ENCODE results near the gene ARHGAP24.

DNA sequence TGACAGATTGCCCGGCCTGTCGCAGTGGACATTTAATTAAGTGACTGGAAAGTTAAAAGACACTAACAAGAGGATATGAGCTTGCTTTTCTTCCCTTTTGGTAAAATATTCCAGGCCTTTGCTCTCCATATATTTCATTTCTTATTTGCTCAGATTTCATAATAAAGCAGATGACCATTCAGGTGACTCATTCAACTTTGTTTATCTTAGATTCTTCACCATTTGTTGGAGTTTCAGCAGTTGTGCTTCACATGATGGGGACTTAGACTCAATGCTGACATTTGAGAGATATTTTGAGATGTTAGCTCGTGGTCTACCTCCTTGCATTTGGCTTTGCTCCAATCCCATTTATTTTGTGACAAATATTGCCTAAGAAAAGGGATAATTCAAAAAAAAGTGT is 312.2 kb downstream of the ARHGAP24 start:
- TF ChIP-seq EZH2 (IDR thresholded peaks at IDR 0.05; ENCODE audit: low read length, missing control alignments) (no peak), CTCF (conservative IDR thresholded peaks at IDR 0.05 in 1 of 2, IDR thresholded peaks at IDR 0.05 in 1 of 2; ENCODE audit: low read depth in 1 of 2, low read length in 2 of 2) (no peak)
